C4-2B (cell line): ENCODE results near the gene SHISA4.
"Not testable (repeated sequence)": the region's sequence is repeated elsewhere in the genome, so short reads cannot be mapped to it uniquely, and the experiment has no call there.

ENCODE experiments used
- ZFX ChIP-seq: fragments of 450-650 bp; IDR thresholded peaks from 2 replicates; pipeline ENCODE4 v1.6.1; 2017
- TF ChIP-seq, protein P1 (sequence below): fragments of 450-650 bp; conservative IDR thresholded peaks from 2 replicates; pipeline ENCODE4 v1.5.1; 2017; ENCODE audit warnings: mild to moderate bottlenecking

DNA sequence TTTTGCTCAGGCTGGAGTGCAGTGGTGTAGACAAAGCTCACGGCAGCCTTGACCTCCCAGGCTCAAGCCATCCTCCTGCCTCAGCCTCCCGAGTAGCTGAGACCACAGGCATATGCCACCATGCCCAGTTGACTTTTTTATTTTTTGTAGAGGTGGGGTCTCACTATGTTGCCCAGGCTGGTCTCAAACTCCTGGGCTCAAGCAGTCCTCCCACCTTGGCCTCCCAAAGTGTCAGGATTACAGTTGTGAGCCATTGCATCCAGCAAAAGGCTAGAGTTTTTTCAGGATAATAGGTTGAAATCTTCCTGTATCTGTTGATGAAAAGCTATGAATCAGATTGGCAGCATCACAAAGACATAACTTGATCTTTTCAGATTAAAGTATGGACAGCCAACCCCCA lies 32.0 kb upstream of the SHISA4 start:
- TF ChIP-seq, protein P1, sequence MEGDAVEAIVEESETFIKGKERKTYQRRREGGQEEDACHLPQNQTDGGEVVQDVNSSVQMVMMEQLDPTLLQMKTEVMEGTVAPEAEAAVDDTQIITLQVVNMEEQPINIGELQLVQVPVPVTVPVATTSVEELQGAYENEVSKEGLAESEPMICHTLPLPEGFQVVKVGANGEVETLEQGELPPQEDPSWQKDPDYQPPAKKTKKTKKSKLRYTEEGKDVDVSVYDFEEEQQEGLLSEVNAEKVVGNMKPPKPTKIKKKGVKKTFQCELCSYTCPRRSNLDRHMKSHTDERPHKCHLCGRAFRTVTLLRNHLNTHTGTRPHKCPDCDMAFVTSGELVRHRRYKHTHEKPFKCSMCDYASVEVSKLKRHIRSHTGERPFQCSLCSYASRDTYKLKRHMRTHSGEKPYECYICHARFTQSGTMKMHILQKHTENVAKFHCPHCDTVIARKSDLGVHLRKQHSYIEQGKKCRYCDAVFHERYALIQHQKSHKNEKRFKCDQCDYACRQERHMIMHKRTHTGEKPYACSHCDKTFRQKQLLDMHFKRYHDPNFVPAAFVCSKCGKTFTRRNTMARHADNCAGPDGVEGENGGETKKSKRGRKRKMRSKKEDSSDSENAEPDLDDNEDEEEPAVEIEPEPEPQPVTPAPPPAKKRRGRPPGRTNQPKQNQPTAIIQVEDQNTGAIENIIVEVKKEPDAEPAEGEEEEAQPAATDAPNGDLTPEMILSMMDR, result not testable (repeated sequence)
- TF ChIP-seq ZFX, result not testable (repeated sequence)
